Putamen (tissue), 1 donor: ENCODE results near the gene PDHA1.

Experiments used
- DNase-seq: peaks from one replicate; pipeline ENCODE4 v3.0.0-alpha.2; 2016; ENCODE audit warnings: low spot score

Gene PDHA1

GRCh38 chrX:19343535-19344408, at the start of gene PDHA1:
TSS of gene PDHA1 (plus strand) at chrX:19343927. CDS start at chrX:19344038, 111 bp downstream.
- DNase-seq: peak; percentile 92

- no peak for DNase-seq
Measured at GRCh38 chrX:19303256-19303880, 40.4 kb upstream of the PDHA1 start.

- DNase-seq: no peak
Measured at GRCh38 chrX:19326567-19326966, 17.2 kb upstream of the PDHA1 start.

GRCh38 chrX:19331831-19332230, 11.9 kb upstream of the PDHA1 start:
- no peak for DNase-seq

DNA sequence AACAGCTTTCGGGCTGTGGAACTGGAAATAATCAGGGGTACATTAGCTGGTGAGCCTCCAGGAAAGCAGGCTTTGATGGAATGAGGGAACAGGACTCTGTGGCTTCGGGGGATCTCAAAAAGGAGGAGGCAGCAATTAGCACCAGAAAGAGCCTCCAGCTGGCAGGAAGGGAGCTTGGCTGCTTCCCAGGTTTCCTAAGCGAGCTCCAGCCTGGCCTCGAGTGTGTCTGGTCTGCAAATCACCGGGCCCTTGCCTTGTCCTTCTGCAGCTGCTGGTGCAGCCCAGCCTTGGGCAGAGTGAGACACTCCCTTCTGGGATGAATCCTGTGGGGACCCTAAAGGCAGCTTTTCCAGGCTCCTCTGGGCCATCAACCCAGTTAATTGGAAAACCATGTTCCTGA, 10.7 kb upstream of the PDHA1 start:
- peak; percentile 9 for DNase-seq

DNA sequence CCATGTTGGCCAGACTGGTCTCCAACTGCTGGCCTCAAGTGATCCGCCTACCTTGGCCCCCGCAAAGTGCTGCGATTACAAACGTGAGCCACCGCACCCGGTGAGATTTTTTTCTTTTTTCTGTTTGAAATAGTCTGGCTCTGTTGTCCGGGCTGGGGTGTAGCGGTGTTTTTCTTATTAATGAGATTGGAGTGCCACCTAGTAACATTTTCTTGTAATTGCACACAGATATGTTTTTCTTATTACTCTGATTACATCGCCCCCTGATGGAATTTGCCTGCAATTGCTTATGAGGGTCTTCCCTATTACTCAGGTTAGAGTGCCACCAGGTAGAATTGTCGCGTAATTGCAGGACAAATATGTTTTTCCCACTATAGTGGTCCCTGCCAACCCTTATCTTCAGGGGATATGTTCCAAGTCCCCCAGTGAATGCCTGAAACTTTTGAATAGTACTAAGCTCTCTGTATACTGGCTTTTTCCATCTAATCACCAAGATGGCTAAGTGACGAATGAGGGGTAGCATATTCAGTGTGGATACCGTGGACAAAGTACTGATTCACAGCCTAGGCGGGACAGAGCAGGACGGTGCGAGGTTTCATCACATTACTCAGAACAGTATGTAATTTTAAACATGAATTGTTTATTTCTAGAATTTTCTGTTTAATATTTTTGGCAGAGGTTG, 8.6 kb upstream of the PDHA1 start:
- DNase-seq: no peak

GRCh38 chrX:19342331-19342906, 1.3 kb upstream of the PDHA1 start:
- no peak for DNase-seq

- no peak for DNase-seq
Measured at GRCh38 chrX:19343085-19343534, 617 bp upstream of the PDHA1 start.

DNA sequence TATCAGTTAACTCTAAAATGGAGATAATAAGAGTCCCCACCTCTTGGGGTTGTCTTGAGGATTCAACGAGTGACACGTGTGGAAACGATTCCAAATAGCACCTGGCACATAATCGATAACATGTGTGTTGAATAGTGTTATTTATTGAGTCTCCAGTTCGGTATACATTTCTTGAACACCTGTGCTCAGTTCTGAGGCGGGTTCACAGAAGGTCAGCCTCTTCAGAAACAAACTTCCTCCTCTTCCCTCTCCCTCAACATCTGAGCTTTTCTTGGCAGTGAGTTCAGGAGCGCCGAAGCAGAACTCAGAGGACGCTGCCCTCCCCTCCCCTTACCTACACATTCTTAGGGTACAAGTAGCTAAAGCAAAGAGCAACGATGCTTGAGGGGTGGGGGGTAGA, 934 bp downstream of the PDHA1 start:
- no peak for DNase-seq

- DNase-seq: no peak
Measured at GRCh38 chrX:19347916-19348315, 4.2 kb downstream of the PDHA1 start.

DNA sequence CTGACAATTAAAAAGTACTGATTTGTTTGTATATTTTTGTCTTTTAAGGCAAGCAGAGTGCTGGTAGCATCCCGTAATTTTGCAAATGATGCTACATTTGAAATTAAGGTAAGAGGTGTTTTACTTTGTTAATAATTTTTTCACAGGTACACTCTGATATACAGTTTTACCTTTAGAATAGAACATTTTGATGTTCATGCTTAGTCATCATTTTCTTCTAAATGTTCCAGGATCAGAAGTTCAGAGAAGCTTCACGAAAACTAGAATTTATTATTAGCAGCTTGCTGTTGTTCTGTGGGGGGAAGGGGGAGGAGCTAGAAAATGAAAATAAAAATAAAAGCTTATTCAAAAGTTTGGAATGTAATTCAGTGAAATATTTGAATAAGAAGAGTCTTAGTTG, 5.5 kb downstream of the PDHA1 start:
- no peak for DNase-seq

GRCh38 chrX:19350941-19351384, 7.2 kb downstream of the PDHA1 start:
- DNase-seq: no peak

DNA sequence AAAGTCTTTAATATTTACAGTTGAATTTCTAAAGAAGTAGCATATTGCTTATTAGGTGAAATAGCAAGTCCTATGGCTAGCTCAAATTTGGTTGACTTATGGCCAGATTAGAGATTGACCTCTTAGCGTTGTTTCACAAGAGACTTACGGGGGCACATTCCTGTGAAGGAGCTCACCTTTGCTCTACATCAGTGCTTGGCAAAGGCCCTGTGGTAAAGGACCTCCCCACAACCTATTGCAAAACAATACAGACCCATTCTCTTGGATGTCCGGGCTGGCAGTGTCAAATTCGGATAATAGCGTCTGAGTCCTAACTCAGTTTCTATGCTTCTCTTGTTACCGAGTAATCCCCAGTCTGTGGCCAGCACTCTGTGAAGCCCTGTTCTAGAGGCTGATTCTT, 10.9 kb downstream of the PDHA1 start:
- DNase-seq: no peak

DNA sequence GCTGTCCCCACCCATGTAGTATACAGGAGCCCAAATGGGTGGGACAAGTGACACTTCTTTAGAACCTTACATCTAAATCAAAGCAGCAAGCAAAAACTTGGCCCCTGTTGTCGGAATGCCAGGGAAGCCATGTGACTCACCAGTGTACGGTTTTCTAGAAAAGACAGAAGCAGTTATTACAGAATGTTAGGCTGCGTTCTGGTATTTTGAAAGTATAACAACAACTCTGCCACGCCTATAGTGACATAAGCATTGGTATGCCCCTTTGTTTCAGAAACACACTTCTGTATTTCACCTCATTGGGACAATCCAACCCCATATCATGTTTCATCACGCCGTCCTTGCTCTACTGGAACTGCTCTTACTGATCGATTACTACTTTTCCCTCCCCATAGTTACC, 14.8 kb downstream of the PDHA1 start:
- no peak for DNase-seq

DNA sequence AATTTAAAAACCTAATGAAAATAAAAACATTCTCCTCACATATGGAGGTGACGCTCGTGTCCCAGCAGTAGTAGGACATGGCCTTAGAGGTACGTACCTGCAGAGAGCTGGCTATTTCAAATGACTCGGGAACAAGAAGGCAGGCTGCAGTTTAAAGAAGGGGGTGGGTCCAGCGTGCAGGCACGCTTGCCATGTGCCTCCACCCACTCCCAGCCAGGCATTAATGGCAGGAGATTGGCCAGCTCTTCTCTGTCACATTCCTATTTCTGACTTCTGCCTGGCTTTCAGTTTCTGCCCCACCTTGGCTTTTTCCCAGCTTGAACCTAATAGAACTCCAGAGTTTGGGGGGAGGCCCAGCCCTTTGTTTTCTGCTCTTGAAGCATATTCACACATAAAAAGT, 17.2 kb downstream of the PDHA1 start:
- no peak for DNase-seq

DNA sequence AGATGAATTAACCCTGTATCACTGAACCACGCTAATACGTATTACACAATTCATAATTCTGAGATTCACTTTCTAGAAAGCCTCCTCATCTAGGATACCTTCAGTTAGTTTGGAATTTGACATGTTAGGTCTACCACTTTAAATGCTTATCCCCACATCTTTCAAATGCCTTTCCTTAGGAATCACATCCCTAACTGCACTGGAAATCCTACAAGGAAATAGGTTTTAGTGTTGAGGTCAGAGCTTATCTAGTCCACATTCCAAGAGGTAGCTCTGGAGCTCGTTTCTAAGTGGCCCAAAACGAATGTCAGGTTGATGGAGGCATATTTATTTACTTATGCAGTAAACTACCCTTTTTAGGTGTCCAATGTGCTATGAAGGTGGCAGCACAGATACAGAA, 18.0 kb downstream of the PDHA1 start:
- no peak for DNase-seq

- no peak for DNase-seq
Measured at GRCh38 chrX:19368576-19368975, 24.8 kb downstream of the PDHA1 start.

DNA sequence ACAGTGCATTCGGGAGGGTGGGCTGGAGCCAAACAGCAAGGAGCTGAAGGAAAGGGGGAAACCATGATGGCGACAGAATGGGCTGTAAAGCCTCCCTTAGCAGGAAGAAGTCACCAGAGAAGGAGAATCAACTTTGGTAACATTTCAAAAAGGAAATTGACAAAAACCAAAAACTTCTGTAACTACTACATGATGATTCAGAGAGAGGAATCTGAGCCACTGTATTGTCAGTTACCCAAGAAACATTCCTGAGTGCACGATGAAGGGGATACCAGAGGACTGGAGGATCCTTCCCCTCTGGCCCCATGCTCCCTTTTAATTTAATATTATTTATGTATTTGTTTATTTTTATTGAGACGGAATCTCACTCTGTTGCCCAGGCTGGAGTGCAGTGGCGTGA, 26.3 kb downstream of the PDHA1 start:
- DNase-seq: no peak

DNA sequence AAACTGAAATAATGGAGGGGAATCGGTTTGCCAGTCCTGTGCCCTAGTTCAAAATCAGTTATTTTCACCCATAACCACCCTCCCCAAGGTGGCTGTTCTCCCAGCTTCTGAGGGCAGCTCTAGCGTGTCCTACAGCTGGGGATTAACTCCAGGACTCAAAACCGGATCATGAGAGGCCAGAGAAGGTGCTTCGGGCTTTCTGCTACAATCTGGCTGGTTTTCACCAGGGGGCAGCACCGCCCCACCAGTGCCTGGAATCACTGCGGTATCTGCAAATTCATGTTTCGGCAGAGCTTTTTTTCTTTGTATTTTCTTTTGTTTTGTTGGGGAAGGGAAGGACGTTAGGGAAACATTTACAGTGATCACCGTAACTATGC, 28.4 kb downstream of the PDHA1 start:
- peak; percentile 18 for DNase-seq

GRCh38 chrX:19372547-19373331, 29.0 kb downstream of the PDHA1 start:
- DNase-seq: no peak

DNA sequence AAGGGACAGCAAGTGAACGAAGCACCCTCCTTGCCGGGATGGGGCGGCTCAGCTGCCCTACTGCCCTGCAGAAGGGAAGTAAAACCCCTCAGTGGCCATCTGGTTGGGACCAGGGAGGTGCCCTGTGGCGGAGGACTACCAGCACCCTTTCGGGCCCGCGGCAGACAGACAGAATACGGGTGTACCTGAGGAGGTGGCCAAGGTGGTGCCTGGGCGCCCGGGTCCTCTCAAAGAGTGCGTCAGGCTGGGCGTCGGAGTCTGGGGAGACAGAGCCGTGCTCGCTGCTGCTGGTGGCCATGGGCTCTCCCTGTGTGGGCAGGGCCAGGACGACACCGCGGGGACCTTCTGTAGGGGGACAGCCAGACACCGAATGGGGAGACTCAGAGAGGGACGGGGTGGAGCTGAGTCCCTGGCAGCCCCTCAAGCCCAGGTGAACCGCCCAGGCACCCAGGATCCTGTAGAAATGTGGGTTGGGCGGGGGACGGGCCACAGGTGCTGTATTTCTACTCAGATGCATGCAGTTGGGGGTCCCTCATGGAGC, 29.7 kb downstream of the PDHA1 start:
- DNase-seq: no peak
